ENCODE data around the gene ATP6AP2. TPM values are rescaled to one million over a fixed set of nuclear protein-coding genes. Genes with fewer than 3 reads are reported as not detected.
A peak's percentile ranks its signal among the peaks of the same experiment; 100 is the strongest.
"Not testable (repeated sequence)": the region's sequence is repeated elsewhere in the genome, so short reads cannot be mapped to it uniquely, and the experiment has no call there.

Gene ATP6AP2
- total RNA-seq, 2 donors from 2014 or later: 81.2 to 82.6 TPM

DNA sequence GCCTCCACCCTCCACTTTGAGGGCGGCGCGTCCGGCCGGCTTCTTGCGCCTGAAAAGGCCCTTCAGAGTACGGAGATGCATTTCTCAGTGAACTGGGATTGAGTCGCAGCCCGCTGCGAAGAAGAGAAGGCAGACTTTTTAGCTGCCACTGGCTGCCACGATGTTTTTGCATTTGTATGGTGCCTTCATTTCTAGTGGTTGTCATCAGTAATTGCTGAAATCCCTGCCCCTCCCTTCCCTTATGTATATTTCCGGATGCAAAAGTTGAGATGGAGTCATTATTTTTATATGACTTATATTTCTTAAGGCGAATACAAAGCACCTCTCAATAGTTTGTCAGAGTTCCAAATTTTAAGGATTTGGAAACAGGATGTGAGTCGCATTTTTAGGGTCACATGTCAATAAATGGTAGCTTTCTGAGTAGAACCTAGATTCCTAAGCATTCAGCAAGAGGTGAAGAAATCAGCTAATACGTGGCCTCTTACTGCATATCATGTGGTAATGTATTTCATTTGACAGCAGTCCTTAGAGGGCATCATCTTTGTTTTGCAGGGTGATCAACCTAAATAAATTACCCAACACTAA, 658 bp downstream of the ATP6AP2 start:
- H3K4me3 Mint-ChIP-seq: peak overlapping the region; percentile 80
- no peaks in the 10 kb centered on the region for H3K36me3 Mint-ChIP-seq (ENCODE audit: low read depth)
- no peaks in the 10 kb centered on the region for H3K27me3 Mint-ChIP-seq
- ATAC-seq (peak; percentile 24), DNase-seq (peak in 2 of 3 donors; percentile 4 to 8)
- H3K9me3 ChIP-seq (ENCODE audit: control insufficient read depth, low read length, poor library complexity, severe bottlenecking): no peaks in the 10 kb centered on the region
- peak overlapping the region; percentile 70 for H3K27ac Mint-ChIP-seq
- peaks cover 21% of the 10 kb centered on the region for H3K4me1 Mint-ChIP-seq

DNA sequence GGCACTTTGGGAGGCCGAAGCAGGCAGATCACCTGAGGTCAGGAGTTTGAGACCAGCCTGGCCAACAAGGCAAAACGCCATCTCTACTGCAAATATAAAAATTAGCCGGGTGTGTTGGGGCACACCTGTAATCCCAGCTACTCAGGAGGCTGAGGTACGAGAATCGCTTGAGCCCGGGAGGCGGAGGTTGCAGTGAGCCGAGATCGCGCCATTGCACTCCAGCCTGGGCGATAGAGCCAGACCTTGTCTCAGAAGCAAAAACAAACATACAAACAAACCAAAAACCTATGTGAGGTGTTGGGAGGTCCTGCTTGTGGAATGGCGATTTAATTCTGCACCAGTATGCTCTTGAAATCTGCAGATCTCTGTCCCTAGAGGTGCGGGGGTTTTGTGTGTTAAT, 1.4 kb downstream of the ATP6AP2 start:
- DNase-seq; H3K36me3 Mint-ChIP-seq (ENCODE audit: low read depth); H3K27ac Mint-ChIP-seq; H3K27me3 Mint-ChIP-seq; H3K9me3 ChIP-seq (ENCODE audit: control insufficient read depth, low read length, poor library complexity, severe bottlenecking); ATAC-seq: not testable (repeated sequence)
- Mint-ChIP-seq H3K4me3 (peak overlapping the region; percentile 58), H3K4me1 (peaks cover 21% of the 10 kb centered on the region)

DNA sequence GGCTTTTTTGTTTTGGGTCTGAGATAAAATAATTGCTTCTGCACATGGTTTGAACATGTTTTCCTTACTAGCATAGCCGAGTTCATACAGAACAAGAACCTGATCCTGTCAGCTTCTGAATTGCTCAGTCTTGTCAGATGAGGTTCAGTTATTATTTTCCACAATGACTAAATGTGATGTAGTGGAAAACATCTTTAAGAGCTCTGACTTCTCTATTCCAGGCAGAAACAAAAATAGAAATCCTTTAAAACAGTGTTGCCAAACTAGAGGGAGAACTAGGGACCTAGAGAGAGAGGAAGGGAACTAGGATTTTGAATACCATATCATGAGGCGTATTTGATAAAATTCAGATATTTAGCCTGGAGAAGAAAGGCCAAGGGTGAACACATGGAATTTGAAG, 2.0 kb downstream of the ATP6AP2 start:
- H3K9me3 ChIP-seq (ENCODE audit: control insufficient read depth, low read length, poor library complexity, severe bottlenecking): no peaks in the 10 kb centered on the region
- no peaks in the 10 kb centered on the region for H3K36me3 Mint-ChIP-seq (ENCODE audit: low read depth)
- no peak for ATAC-seq
- no peaks in the 10 kb centered on the region for H3K27me3 Mint-ChIP-seq
- H3K4me1 Mint-ChIP-seq: peaks cover 21% of the 10 kb centered on the region
- no peak for DNase-seq
- H3K27ac Mint-ChIP-seq: no peak overlapping the region
- H3K4me3 Mint-ChIP-seq: peak overlapping the region; percentile 62

DNA sequence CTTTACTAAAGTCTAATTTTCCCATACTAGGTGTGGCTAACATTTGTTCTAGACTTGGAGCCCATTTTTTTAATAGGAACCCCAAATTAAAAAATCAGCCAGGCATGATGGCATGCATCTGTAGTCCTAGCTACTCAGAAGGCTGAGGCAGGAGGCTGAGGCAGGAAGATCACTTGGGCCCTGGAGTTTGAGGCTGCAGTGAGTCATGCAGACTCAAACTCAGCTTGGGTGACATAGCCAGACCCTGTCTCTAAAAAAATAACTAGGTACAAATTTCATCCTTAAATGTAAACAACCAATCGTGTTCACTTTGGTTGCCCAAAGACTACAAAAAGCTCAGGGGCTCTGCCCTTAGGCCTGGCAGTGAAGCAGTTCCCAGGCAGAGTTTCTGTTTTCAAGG, 6.9 kb downstream of the ATP6AP2 start:
- H3K27ac Mint-ChIP-seq; H3K4me3 Mint-ChIP-seq; ATAC-seq; H3K36me3 Mint-ChIP-seq (ENCODE audit: low read depth); H3K9me3 ChIP-seq (ENCODE audit: control insufficient read depth, low read length, poor library complexity, severe bottlenecking); H3K27me3 Mint-ChIP-seq; DNase-seq: not testable (repeated sequence)
- H3K4me1 Mint-ChIP-seq: peaks cover 22% of the 10 kb centered on the region

DNA sequence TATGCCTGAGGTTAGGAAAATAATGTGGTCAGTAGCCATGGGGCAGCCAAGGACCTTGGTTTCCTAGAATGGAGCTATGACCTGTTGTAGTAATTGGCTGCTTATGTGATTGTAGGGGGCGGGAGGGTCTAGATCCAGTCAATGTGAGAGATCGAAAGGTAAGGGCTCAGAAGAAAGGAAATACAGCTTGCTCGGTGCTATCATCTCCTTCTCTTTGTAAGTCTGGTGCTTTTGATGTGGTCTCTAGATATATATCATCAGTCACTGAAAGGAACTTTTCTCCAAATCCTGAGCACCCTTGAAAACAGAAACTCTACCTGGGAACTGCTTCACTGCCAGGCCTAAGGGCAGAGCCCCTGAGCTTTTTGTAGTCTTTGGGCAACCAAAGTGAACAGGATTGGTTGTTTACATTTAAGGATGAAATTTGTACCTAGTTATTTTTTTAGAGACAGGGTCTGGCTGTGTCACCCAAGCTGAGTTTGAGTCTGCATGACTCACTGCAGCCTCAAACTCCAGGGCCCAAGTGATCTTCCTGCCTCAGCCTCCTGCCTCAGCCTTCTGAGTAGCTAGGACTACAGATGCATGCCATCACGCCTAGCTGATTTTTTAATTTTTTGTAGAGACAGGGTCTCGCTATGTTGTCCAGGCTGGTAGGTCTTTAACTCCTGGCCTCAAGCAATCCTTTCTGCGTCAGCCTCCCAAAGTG, 9.0 kb downstream of the ATP6AP2 start:
- not testable (repeated sequence) for H3K9me3 ChIP-seq (ENCODE audit: control insufficient read depth, low read length, poor library complexity, severe bottlenecking); H3K27me3 Mint-ChIP-seq; H3K36me3 Mint-ChIP-seq (ENCODE audit: low read depth); DNase-seq
- peak; percentile 94 for ATAC-seq
- H3K4me3 Mint-ChIP-seq: peak overlapping the region; percentile 58
- H3K4me1 Mint-ChIP-seq: peaks cover 14% of the 10 kb centered on the region
- H3K27ac Mint-ChIP-seq: peak overlapping the region; percentile 37

DNA sequence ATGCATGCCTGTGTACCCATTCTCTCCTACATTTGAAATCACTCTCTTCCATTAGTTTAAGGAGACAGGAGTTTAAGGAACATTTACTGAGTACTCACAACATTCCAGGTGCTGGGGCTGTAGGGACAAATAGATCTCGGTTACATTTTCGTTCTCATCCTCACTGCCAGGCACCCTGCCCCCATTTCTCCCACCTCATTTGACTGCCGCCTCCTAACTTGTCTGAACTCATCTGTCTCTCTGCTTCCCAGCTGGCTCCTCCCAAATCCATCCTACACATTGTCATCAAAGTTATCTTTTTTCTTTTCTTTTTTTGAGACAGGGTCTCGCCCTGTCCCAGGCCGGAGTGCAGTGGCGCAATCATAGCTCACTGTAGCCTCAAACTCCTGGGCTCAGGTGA, 22.7 kb downstream of the ATP6AP2 start:
- Mint-ChIP-seq H3K27ac (peak overlapping the region; percentile 71), H3K27me3 (no peaks in the 10 kb centered on the region), H3K4me1 (no peaks in the 10 kb centered on the region), H3K36me3 (ENCODE audit: low read depth) (peaks cover 3% of the 10 kb centered on the region), H3K4me3 (no peak overlapping the region)
- no peak for DNase-seq
- no peaks in the 10 kb centered on the region for H3K9me3 ChIP-seq (ENCODE audit: control insufficient read depth, low read length, poor library complexity, severe bottlenecking)
- ATAC-seq: no peak

DNA sequence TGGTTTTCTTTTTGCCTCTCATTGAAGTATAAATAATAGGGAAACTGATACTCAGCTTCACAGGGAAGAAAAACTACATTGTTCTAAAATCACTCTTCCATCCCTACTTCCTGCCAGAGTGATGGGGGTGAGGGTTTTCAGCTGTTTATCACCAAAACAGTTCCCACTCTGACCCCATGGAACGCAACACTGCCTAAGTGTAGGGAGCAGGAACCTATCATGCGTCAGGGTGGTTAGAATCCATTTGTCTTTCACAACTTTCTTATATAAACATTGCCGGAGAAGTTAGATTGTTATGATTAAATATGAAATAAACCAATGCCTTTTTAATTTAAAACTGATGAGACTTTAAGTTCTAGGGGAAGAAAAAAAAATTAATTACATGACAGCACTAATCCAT, 26.6 kb downstream of the ATP6AP2 start:
- Mint-ChIP-seq H3K4me1 (no peaks in the 10 kb centered on the region), H3K4me3 (no peak overlapping the region), H3K27me3 (no peaks in the 10 kb centered on the region)

DNA sequence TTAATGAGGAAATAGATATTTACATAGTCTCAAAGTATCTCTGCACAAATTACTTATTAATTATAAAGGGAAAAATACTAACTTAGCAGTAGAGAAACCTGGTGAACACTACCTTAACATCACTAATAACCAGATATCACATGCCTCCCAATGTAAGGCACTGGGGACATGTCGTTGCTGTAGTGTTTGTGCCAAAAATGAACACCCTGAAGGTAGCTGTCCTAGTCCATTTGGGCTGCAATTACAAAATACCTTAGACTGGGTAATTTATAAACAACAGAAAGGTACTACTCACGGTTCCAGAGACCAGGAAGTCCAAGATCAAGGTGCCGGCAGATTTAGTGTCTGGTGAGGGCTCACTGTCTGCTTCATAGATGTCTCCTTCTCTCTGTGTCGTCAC, 31.7 kb downstream of the ATP6AP2 start:
- Mint-ChIP-seq H3K27me3 (no peaks in the 10 kb centered on the region), H3K36me3 (ENCODE audit: low read depth) (no peaks in the 10 kb centered on the region), H3K4me1 (no peaks in the 10 kb centered on the region), H3K4me3 (no peak overlapping the region), H3K27ac (no peak overlapping the region)
- DNase-seq (no peak), ATAC-seq (no peak)
- no peaks in the 10 kb centered on the region for H3K9me3 ChIP-seq (ENCODE audit: control insufficient read depth, low read length, poor library complexity, severe bottlenecking)

More for the DNA sequence above, 26.6 kb downstream of the ATP6AP2 start:
- peaks cover 3% of the 10 kb centered on the region for H3K36me3 Mint-ChIP-seq (ENCODE audit: low read depth)
- ATAC-seq (no peak), DNase-seq (no peak)
- H3K9me3 ChIP-seq (ENCODE audit: control insufficient read depth, low read length, poor library complexity, severe bottlenecking): no peaks in the 10 kb centered on the region
- no peak overlapping the region for H3K27ac Mint-ChIP-seq

DNA sequence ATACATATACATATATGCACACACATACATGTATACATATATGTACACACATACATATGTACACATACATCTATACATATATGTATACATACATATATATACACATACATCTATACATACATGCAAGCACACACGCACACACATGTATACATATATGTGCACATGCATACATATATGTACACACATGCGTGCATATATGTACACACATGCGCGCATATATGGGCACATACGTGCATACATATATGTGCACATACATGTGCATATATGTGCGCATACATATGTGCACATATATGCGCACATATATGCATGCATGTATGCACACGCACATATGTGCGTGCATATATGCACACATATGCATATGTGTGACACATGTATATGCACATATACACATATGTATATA, 35.2 kb downstream of the ATP6AP2 start:
- Mint-ChIP-seq H3K27ac (no peak overlapping the region), H3K27me3 (no peaks in the 10 kb centered on the region), H3K4me3 (no peak overlapping the region), H3K36me3 (ENCODE audit: low read depth) (no peaks in the 10 kb centered on the region), H3K4me1 (no peaks in the 10 kb centered on the region)
- H3K9me3 ChIP-seq (ENCODE audit: control insufficient read depth, low read length, poor library complexity, severe bottlenecking): no peaks in the 10 kb centered on the region
- DNase-seq (no peak), ATAC-seq (no peak)

DNA sequence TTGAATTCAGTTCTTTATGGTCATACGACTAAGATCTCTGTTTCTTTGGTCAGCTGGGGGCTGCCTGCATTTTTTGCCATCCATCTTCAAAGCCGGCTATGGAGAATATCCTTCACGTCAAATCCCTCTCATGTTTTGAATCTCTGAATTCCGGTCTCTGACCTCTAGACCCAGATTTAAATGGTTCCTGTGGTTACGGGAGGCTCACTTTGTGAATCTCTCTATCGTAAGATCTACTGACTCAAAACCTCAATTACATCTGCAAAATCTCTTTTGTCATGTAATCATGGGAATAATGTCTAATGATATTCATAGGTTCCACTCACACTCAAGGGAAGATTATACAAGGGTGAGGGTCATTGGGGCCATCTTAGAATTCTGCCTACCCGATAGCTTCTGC, 36.8 kb downstream of the ATP6AP2 start:
- no peak overlapping the region for H3K27ac Mint-ChIP-seq
- no peaks in the 10 kb centered on the region for H3K27me3 Mint-ChIP-seq
- no peaks in the 10 kb centered on the region for H3K9me3 ChIP-seq (ENCODE audit: control insufficient read depth, low read length, poor library complexity, severe bottlenecking)
- H3K4me3 Mint-ChIP-seq: no peak overlapping the region
- no peaks in the 10 kb centered on the region for H3K36me3 Mint-ChIP-seq (ENCODE audit: low read depth)
- H3K4me1 Mint-ChIP-seq: no peaks in the 10 kb centered on the region
- DNase-seq (no peak), ATAC-seq (no peak)

DNA sequence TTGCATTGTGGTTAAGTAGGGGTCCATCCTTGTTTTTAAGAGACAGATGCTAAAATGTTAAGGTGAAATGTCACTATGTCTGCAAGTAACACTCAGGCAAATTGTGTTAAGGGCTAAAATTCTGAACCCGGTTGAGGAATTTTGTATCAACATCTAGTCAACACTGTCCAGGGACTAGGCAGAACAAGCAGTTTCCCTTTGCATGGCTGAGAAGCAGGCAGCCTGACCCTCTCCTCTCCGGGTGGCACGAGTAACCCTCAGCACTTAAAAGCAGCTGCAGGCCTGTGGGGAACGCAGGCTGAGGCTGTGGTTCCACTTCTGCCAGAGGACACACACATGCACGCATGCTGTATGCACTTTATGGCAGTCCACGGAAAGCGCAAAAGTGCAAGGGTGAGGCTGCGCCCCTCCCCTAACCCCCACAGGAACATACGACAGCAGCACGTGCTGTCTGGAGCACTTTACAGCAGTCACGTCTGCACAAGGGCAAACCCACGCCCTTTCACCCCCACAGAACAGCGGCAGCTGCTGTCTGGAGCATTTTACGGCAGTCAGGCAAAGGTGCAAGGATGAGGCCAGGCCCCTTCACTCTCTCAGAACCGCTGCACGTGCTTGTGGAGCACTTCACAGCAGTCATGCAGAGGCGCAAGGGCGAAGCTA, 41.8 kb downstream of the ATP6AP2 start:
- H3K4me3 Mint-ChIP-seq: no peak overlapping the region

DNA sequence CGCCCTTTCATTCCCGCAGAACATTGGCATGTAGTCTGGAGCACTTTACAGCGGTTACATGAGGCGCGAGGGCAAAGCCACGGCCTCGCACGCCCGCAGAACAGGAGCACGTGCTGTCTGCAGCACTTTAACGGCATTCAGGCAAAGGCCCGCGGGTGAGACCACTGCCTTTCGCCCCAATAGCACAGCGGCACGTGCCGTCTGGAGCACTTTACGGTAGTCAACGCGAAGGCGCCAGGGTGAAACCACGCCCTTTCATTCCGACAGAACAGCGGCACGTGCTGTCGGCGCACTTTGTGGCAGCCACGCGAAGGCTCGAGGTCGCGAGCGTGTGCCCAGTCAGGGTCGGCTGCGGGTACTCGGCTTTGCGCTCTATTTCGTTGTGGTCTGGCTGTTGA, 42.4 kb downstream of the ATP6AP2 start, which contains the start of gene MPC1L:
TSS of gene MPC1L (plus strand) at position 290 of the 398 bp plus-strand sequence. CDS start 138 bp downstream, outside the sequence.
- Mint-ChIP-seq H3K4me1 (no peaks in the 10 kb centered on the region), H3K27ac (no peak within 1 kb of the TSS), H3K27me3 (no peaks in the 10 kb centered on the region), H3K36me3 (ENCODE audit: low read depth) (no peaks in the 10 kb centered on the region), H3K4me3 (no peak within 1 kb of the TSS)
- no peaks in the 10 kb centered on the region for H3K9me3 ChIP-seq (ENCODE audit: control insufficient read depth, low read length, poor library complexity, severe bottlenecking)
- no peak for ATAC-seq
- DNase-seq: no peak

More for the DNA sequence above, 41.8 kb downstream of the ATP6AP2 start:
- ATAC-seq: no peak
- Mint-ChIP-seq H3K36me3 (ENCODE audit: low read depth) (no peaks in the 10 kb centered on the region), H3K27ac (no peak overlapping the region), H3K27me3 (no peaks in the 10 kb centered on the region), H3K4me1 (no peaks in the 10 kb centered on the region)
- H3K9me3 ChIP-seq (ENCODE audit: control insufficient read depth, low read length, poor library complexity, severe bottlenecking): no peaks in the 10 kb centered on the region
- no peak for DNase-seq

DNA sequence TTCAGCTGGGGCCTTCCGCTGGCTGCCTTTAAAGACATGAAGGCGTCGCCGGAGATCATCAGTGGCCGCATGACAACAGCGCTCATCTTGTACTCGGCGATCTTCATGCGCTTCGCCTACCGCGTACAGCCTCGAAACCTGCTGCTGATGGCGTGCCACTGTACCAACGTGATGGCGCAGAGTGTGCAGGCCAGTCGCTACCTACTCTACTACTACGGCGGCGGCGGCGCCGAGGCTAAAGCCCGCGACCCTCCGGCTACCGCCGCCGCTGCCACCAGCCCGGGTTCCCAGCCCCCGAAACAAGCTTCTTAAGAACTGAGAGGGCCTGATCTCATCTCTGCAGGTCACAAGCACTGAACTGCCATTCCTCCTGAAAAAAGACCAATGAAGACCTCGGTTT, 42.9 kb downstream of the ATP6AP2 start:
- no peak for ATAC-seq
- Mint-ChIP-seq H3K4me1 (no peaks in the 10 kb centered on the region), H3K27me3 (no peaks in the 10 kb centered on the region), H3K27ac (no peak overlapping the region), H3K36me3 (ENCODE audit: low read depth) (no peaks in the 10 kb centered on the region), H3K4me3 (no peak overlapping the region)
- H3K9me3 ChIP-seq (ENCODE audit: control insufficient read depth, low read length, poor library complexity, severe bottlenecking): no peaks in the 10 kb centered on the region
- DNase-seq: no peak

Data from T-helper 17 cell (primary cell).